HepG2 (cell line): ENCODE measurements around the gene SLC22A31. TPM values are rescaled to one million over a fixed set of nuclear protein-coding genes. Genes with fewer than 3 reads are reported as not detected.

Source experiments
- BRD4 ChIP-seq: sonication (generic); formaldehyde crosslinking; IDR thresholded peaks from 2 replicates; pipeline ENCODE4 v1.4.0; 2020; ENCODE audit warnings: missing genetic modification reagents
- GATAD2A ChIP-seq: IDR thresholded peaks from 2 replicates; pipeline ENCODE4 v1.6.1; 2016
- HCFC1 ChIP-seq: fragments of 150-350 bp; IDR thresholded peaks from 2 replicates; pipeline ENCODE4 v1.6.1; 2014; ENCODE audit warnings: low read depth, low read length
- KLF16 ChIP-seq, 2 experiments: sonication (generic) in 1 of 2; formaldehyde crosslinking in 1 of 2; IDR thresholded peaks; 2 replicates each; pipeline versions ENCODE4 v1.6.1 to v1.8.0; 2016 to 2023; ENCODE audit warnings: missing genetic modification reagents in 2 of 2, missing compliant biosample characterization in 1 of 2
- PHB2 ChIP-seq: fragments of 450-650 bp; IDR thresholded peaks from 2 replicates; pipeline ENCODE4 v1.6.1; 2018; ENCODE audit not compliant: partially characterized antibody
- PRPF4 ChIP-seq: fragments of 200-400 bp; formaldehyde crosslinking; IDR thresholded peaks from 2 replicates; pipeline ENCODE4 v1.6.1; 2016; ENCODE audit warnings: low read length, low read depth; ENCODE audit not compliant: poor library complexity, severe bottlenecking
- SRSF1 ChIP-seq: fragments of 200-400 bp; formaldehyde crosslinking; optimal IDR thresholded peaks from 2 replicates; pipeline ENCODE3; 2017; ENCODE audit warnings: mild to moderate bottlenecking, low read depth, low read length, moderate library complexity
- YY1 ChIP-seq: IDR thresholded peaks from 2 replicates; pipeline ENCODE4 v1.6.1; 2011; ENCODE audit warnings: low read length, low read depth, moderate library complexity, mild to moderate bottlenecking; ENCODE audit not compliant: insufficient read depth, insufficient replicate concordance
- ZFY ChIP-seq: sonication (generic); formaldehyde crosslinking; IDR thresholded peaks from 2 replicates; pipeline ENCODE4 v1.4.0; 2020; ENCODE audit warnings: missing genetic modification reagents
- ZNF10 ChIP-seq: sonication (generic); formaldehyde crosslinking; IDR thresholded peaks from 2 replicates; pipeline ENCODE4 v1.4.0; 2020; ENCODE audit warnings: mild to moderate bottlenecking, low read depth, missing genetic modification reagents, borderline replicate concordance
- ZNF33A ChIP-seq: sonication (generic); formaldehyde crosslinking; IDR thresholded peaks from 2 replicates; pipeline ENCODE4 v1.5.1; 2020; ENCODE audit warnings: missing genetic modification reagents, mild to moderate bottlenecking, moderate library complexity, borderline replicate concordance
- ZNF501 ChIP-seq: sonication (generic); formaldehyde crosslinking; IDR thresholded peaks from 2 replicates; pipeline ENCODE4 v1.5.1; 2020; ENCODE audit warnings: mild to moderate bottlenecking, moderate library complexity, missing genetic modification reagents
- ZNF589 ChIP-seq: sonication (generic); formaldehyde crosslinking; conservative IDR thresholded peaks from 2 replicates; pipeline ENCODE4 v1.8.0; 2022; ENCODE audit warnings: mild to moderate bottlenecking, moderate library complexity, missing genetic modification reagents
- polyA plus RNA-seq, 8 experiments: library from polyadenylated mRNA; depleted of rRNA in 3 of 8; stranded (reverse) in 7 of 8; unstranded in 1 of 8; fragments of >200 nt; fragmentation: Illumina TruSeq in 4 of 8; extraction: Trizol in 4 of 8; gene quantifications; 2 replicates each; pipeline versions ENCODE4 v1.2.1 to v1.2.3, GENCODE V29; 2011 to 2016; ENCODE audit warnings: low read depth in 4 of 8, missing spikeins in 1 of 8, mixed read lengths in 1 of 8; ENCODE audit not compliant: insufficient read depth in 1 of 8
- total RNA-seq, 5 experiments: library from RNA; depleted of rRNA; stranded (reverse); fragments of >200 nt; fragmentation: Illumina TruSeq; extraction: Trizol; gene quantifications; 2 replicates each; pipeline ENCODE4 v1.2.3, GENCODE V29; 2016; ENCODE audit warnings: low read depth in 1 of 5
- TF ChIP-seq, protein P1 (sequence below): sonication (generic); formaldehyde crosslinking; IDR thresholded peaks from 2 replicates; pipeline ENCODE4 v1.4.0; 2020; ENCODE audit warnings: missing genetic modification reagents, mild to moderate bottlenecking, borderline replicate concordance
- TF ChIP-seq, protein P2 (sequence below): sonication (generic); formaldehyde crosslinking; IDR thresholded peaks from 2 replicates; pipeline ENCODE4 v1.8.0; 2022; ENCODE audit warnings: low read depth, missing genetic modification reagents
- TF ChIP-seq, protein P3 (sequence below): sonication (generic); formaldehyde crosslinking; IDR thresholded peaks from 2 replicates; pipeline ENCODE4 v1.5.1; 2020; ENCODE audit warnings: mild to moderate bottlenecking, missing genetic modification reagents, borderline replicate concordance

The SLC22A31 gene
- total and polyA plus RNA-seq, 2 of the 13 experiments (the other 11 are each of a cell fraction or from before 2014, with no cell fraction given), result 67.3 to 83.3 TPM

GRCh38 chr16:89216315-89217137 lies 16.2 kb upstream of the SLC22A31 start (continued):
- TF ChIP-seq YY1 (peak; percentile 49), PRPF4 (no peak), ZNF33A (CRISPR knock-in tag) (no peak), PHB2 (no peak), HCFC1 (no peak), KLF16 (CRISPR knock-in tag; IDR thresholded peaks at IDR 0.05) (peak in 1 of 2 experiments; percentile 61; a peak in 1 of 4 replicates), BRD4 (CRISPR knock-in tag) (no peak), ZFY (no peak), ZNF589 (CRISPR knock-in tag) (no peak), GATAD2A (CRISPR knock-in tag) (peak; percentile 48; the same call in 1 of the 2 replicates), SRSF1 (no peak), ZNF501 (CRISPR knock-in tag) (no peak), ZNF10 (CRISPR knock-in tag) (no peak)
- TF ChIP-seq, protein P1, sequence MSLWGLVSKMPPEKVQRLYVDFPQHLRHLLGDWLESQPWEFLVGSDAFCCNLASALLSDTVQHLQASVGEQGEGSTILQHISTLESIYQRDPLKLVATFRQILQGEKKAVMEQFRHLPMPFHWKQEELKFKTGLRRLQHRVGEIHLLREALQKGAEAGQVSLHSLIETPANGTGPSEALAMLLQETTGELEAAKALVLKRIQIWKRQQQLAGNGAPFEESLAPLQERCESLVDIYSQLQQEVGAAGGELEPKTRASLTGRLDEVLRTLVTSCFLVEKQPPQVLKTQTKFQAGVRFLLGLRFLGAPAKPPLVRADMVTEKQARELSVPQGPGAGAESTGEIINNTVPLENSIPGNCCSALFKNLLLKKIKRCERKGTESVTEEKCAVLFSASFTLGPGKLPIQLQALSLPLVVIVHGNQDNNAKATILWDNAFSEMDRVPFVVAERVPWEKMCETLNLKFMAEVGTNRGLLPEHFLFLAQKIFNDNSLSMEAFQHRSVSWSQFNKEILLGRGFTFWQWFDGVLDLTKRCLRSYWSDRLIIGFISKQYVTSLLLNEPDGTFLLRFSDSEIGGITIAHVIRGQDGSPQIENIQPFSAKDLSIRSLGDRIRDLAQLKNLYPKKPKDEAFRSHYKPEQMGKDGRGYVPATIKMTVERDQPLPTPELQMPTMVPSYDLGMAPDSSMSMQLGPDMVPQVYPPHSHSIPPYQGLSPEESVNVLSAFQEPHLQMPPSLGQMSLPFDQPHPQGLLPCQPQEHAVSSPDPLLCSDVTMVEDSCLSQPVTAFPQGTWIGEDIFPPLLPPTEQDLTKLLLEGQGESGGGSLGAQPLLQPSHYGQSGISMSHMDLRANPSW, result no peak
- TF ChIP-seq, protein P2, sequence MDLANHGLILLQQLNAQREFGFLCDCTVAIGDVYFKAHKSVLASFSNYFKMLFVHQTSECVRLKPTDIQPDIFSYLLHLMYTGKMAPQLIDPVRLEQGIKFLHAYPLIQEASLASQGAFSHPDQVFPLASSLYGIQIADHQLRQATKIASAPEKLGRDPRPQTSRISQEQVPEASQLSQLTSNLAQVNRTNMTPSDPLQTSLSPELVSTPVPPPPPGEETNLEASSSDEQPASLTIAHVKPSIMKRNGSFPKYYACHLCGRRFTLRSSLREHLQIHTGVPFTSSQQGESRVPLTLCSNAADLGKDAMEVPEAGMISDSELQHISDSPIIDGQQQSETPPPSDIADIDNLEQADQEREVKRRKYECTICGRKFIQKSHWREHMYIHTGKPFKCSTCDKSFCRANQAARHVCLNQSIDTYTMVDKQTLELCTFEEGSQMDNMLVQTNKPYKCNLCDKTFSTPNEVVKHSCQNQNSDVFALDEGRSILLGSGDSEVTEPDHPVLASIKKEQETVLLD (CRISPR knock-in tag), result peak; percentile 27; the same call in 1 of the 2 replicates
- TF ChIP-seq, protein P3, sequence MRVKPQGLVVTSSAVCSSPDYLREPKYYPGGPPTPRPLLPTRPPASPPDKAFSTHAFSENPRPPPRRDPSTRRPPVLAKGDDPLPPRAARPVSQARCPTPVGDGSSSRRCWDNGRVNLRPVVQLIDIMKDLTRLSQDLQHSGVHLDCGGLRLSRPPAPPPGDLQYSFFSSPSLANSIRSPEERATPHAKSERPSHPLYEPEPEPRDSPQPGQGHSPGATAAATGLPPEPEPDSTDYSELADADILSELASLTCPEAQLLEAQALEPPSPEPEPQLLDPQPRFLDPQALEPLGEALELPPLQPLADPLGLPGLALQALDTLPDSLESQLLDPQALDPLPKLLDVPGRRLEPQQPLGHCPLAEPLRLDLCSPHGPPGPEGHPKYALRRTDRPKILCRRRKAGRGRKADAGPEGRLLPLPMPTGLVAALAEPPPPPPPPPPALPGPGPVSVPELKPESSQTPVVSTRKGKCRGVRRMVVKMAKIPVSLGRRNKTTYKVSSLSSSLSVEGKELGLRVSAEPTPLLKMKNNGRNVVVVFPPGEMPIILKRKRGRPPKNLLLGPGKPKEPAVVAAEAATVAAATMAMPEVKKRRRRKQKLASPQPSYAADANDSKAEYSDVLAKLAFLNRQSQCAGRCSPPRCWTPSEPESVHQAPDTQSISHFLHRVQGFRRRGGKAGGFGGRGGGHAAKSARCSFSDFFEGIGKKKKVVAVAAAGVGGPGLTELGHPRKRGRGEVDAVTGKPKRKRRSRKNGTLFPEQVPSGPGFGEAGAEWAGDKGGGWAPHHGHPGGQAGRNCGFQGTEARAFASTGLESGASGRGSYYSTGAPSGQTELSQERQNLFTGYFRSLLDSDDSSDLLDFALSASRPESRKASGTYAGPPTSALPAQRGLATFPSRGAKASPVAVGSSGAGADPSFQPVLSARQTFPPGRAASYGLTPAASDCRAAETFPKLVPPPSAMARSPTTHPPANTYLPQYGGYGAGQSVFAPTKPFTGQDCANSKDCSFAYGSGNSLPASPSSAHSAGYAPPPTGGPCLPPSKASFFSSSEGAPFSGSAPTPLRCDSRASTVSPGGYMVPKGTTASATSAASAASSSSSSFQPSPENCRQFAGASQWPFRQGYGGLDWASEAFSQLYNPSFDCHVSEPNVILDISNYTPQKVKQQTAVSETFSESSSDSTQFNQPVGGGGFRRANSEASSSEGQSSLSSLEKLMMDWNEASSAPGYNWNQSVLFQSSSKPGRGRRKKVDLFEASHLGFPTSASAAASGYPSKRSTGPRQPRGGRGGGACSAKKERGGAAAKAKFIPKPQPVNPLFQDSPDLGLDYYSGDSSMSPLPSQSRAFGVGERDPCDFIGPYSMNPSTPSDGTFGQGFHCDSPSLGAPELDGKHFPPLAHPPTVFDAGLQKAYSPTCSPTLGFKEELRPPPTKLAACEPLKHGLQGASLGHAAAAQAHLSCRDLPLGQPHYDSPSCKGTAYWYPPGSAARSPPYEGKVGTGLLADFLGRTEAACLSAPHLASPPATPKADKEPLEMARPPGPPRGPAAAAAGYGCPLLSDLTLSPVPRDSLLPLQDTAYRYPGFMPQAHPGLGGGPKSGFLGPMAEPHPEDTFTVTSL (CRISPR knock-in tag), result 0 out of 2 replicates have a peak, but pooled peaks have one; percentile 7
